SK-N-SH (cell line): Measurements from ENCODE around the gene CCDC112.

ENCODE experiments used
- ELF1 ChIP-seq: IDR thresholded peaks from 2 replicates; pipeline ENCODE4 v1.4.0; 2012
- POLR2AphosphoS5 ChIP-seq: IDR thresholded peaks from 2 replicates; pipeline ENCODE4 v1.6.1; 2012; ENCODE audit warnings: low read depth, low read length
- TEAD4 ChIP-seq: IDR thresholded peaks from 2 replicates; pipeline ENCODE4 v1.4.0; 2012; ENCODE audit warnings: mild to moderate bottlenecking, borderline replicate concordance; ENCODE audit not compliant: insufficient read depth
- TF ChIP-seq, protein P1 (sequence below): IDR thresholded peaks from 2 replicates; pipeline ENCODE4 v1.6.1; 2012; ENCODE audit warnings: mild to moderate bottlenecking, low read depth, low read length, moderate library complexity
- TF ChIP-seq, protein P2 (sequence below): fragments of 200-600 bp; sonication (generic); IDR thresholded peaks from 2 replicates; pipeline ENCODE4 v1.6.1; 2017; ENCODE audit warnings: antibody characterized with exemption, mild to moderate bottlenecking, moderate library complexity

DNA sequence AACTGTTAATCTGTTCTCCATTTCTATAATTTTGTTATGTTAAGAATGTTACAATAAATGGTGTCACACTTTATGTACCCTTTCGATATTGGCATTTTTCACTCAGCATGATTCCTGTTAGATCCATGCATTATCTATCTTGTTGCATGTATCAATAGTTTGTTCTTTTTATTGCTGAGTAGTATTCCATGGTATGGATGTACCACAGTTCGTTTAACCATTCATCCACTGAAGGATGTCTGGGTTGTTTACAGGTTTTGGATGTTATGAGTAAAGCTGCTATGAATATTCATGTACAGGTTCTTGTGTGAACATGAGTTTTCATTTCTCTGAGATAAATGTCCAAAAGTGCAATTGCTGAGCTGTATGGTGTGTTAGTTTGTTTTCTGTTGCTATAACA, 26.3 kb upstream of the CCDC112 start:
- TF ChIP-seq, protein P1, sequence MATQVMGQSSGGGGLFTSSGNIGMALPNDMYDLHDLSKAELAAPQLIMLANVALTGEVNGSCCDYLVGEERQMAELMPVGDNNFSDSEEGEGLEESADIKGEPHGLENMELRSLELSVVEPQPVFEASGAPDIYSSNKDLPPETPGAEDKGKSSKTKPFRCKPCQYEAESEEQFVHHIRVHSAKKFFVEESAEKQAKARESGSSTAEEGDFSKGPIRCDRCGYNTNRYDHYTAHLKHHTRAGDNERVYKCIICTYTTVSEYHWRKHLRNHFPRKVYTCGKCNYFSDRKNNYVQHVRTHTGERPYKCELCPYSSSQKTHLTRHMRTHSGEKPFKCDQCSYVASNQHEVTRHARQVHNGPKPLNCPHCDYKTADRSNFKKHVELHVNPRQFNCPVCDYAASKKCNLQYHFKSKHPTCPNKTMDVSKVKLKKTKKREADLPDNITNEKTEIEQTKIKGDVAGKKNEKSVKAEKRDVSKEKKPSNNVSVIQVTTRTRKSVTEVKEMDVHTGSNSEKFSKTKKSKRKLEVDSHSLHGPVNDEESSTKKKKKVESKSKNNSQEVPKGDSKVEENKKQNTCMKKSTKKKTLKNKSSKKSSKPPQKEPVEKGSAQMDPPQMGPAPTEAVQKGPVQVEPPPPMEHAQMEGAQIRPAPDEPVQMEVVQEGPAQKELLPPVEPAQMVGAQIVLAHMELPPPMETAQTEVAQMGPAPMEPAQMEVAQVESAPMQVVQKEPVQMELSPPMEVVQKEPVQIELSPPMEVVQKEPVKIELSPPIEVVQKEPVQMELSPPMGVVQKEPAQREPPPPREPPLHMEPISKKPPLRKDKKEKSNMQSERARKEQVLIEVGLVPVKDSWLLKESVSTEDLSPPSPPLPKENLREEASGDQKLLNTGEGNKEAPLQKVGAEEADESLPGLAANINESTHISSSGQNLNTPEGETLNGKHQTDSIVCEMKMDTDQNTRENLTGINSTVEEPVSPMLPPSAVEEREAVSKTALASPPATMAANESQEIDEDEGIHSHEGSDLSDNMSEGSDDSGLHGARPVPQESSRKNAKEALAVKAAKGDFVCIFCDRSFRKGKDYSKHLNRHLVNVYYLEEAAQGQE = no peak
- TF ChIP-seq ELF1 (no peak), TEAD4 (no peak), POLR2AphosphoS5 (no peak)
- TF ChIP-seq, protein P2, sequence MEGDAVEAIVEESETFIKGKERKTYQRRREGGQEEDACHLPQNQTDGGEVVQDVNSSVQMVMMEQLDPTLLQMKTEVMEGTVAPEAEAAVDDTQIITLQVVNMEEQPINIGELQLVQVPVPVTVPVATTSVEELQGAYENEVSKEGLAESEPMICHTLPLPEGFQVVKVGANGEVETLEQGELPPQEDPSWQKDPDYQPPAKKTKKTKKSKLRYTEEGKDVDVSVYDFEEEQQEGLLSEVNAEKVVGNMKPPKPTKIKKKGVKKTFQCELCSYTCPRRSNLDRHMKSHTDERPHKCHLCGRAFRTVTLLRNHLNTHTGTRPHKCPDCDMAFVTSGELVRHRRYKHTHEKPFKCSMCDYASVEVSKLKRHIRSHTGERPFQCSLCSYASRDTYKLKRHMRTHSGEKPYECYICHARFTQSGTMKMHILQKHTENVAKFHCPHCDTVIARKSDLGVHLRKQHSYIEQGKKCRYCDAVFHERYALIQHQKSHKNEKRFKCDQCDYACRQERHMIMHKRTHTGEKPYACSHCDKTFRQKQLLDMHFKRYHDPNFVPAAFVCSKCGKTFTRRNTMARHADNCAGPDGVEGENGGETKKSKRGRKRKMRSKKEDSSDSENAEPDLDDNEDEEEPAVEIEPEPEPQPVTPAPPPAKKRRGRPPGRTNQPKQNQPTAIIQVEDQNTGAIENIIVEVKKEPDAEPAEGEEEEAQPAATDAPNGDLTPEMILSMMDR = no peak
